MM.1S (cell line): ENCODE results near the gene CRB1.

Experiments used
- DNase-seq: peaks from one replicate; pipeline ENCODE4 v3.0.0-alpha.2; 2015
- H2AFZ ChIP-seq: fragments of 300-600 bp; sonication (generic); 2 replicates; pipeline ENCODE4 v1.6.0; 2016; ENCODE audit warnings: antibody characterized with exemption, low read length
- H3F3A ChIP-seq: fragments of 300-600 bp; sonication (generic); 2 replicates; pipeline ENCODE4 v1.6.1; 2016; ENCODE audit warnings: mild to moderate bottlenecking, antibody characterized with exemption, low read length, moderate library complexity, mixed read lengths; ENCODE audit not compliant: insufficient read depth
- H3K27ac ChIP-seq: fragments of 300-600 bp; sonication (generic); 2 replicates; pipeline ENCODE4 v1.5.1; 2016; ENCODE audit warnings: mild to moderate bottlenecking, low read length
- H3K27me3 ChIP-seq: fragments of 300-600 bp; sonication (generic); replicated peaks from 2 replicates; pipeline ENCODE4 v1.6.0; 2016; ENCODE audit warnings: low read length; ENCODE audit not compliant: insufficient read depth
- H3K36me3 ChIP-seq: fragments of 300-600 bp; sonication (generic); replicated peaks from 2 replicates; pipeline ENCODE4 v1.6.1; 2016; ENCODE audit warnings: mild to moderate bottlenecking, low read length, mixed read lengths; ENCODE audit not compliant: insufficient read depth
- H3K4me1 ChIP-seq: fragments of 300-600 bp; sonication (generic); 2 replicates; pipeline ENCODE4 v1.6.1; 2016; ENCODE audit warnings: low read length, mixed read lengths
- H3K4me2 ChIP-seq: fragments of 300-600 bp; sonication (generic); 2 replicates; pipeline ENCODE4 v1.6.0; 2016; ENCODE audit warnings: low read depth, low read length
- H3K4me3 ChIP-seq: fragments of 300-600 bp; sonication (generic); 2 replicates; pipeline ENCODE4 v1.5.1; 2016; ENCODE audit warnings: low read length, mixed read lengths
- H3K79me2 ChIP-seq: fragments of 300-600 bp; sonication (generic); 2 replicates; pipeline ENCODE4 v1.6.1; 2016; ENCODE audit warnings: mixed run types, low read length, mixed read lengths
- H3K9ac ChIP-seq: fragments of 300-600 bp; sonication (generic); 2 replicates; pipeline ENCODE4 v1.6.1; 2016; ENCODE audit warnings: low read length, mixed read lengths
- H3K9me2 ChIP-seq: fragments of 300-600 bp; sonication (generic); replicated peaks from 2 replicates; pipeline ENCODE4 v1.6.1; 2016; ENCODE audit warnings: mild to moderate bottlenecking, low read length, mixed read lengths; ENCODE audit not compliant: insufficient read depth
- H3K9me3 ChIP-seq: fragments of 300-600 bp; sonication (generic); replicated peaks from 2 replicates; pipeline ENCODE4 v1.6.1; 2016; ENCODE audit warnings: mild to moderate bottlenecking, low read length, mixed read lengths; ENCODE audit not compliant: insufficient read depth
- H4K20me1 ChIP-seq: fragments of 300-600 bp; sonication (generic); 2 replicates; pipeline ENCODE4 v1.6.1; 2016; ENCODE audit warnings: mild to moderate bottlenecking, low read length, moderate library complexity, mixed read lengths; ENCODE audit not compliant: insufficient read depth
- CTCF ChIP-seq: fragments of 300-600 bp; sonication (generic); IDR thresholded peaks from 2 replicates; pipeline ENCODE4 v1.5.1; 2016; ENCODE audit warnings: antibody characterized with exemption, low read length, mixed read lengths
- EZH2 ChIP-seq: fragments of 300-600 bp; sonication (generic); optimal IDR thresholded peaks from 2 replicates; pipeline ENCODE3; 2017; ENCODE audit warnings: low read depth, mild to moderate bottlenecking, antibody characterized with exemption, low read length, mixed read lengths
- EZH2phosphoT487 ChIP-seq: fragments of 300-600 bp; sonication (generic); IDR thresholded peaks from 2 replicates; pipeline ENCODE4 v1.6.1; 2018; ENCODE audit warnings: antibody characterized with exemption, low read length

Gene CRB1

GRCh38 chr1:197465528-197466327 lies 197.7 kb downstream of the CRB1 start:
- Histone ChIP-seq H3F3A (no peaks in the 10 kb centered on the region), H3K36me3 (no peaks in the 10 kb centered on the region), H3K4me2 (no peak overlapping the region), H3K4me3 (no peak overlapping the region), H3K9ac (no peak overlapping the region), H3K4me1 (peaks cover 17% of the 10 kb centered on the region), H3K9me3 (no peaks in the 10 kb centered on the region), H4K20me1 (no peaks in the 10 kb centered on the region), H3K27ac (no peak overlapping the region), H3K9me2 (no peaks in the 10 kb centered on the region), H3K79me2 (no peaks in the 10 kb centered on the region), H2AFZ (peak overlapping the region; percentile 10; the same call in 1 of the 2 replicates), H3K27me3 (no peaks in the 10 kb centered on the region)
- no peak for TF ChIP-seq CTCF
- no peak for TF ChIP-seq EZH2
- no peak for TF ChIP-seq EZH2phosphoT487
- DNase-seq, result peak; percentile 69

- H3K4me1 ChIP-seq, result peaks cover 17% of the 10 kb centered on the region
- no peak overlapping the region for H3K4me2 ChIP-seq
- H3K9me3 ChIP-seq, result no peaks in the 10 kb centered on the region
- H4K20me1 ChIP-seq, result no peaks in the 10 kb centered on the region
- DNase-seq, result no peak
- H3K9ac ChIP-seq, result no peak overlapping the region
- no peak for TF ChIP-seq EZH2
- no peak for TF ChIP-seq EZH2phosphoT487
- TF ChIP-seq CTCF, result no peak
- no peaks in the 10 kb centered on the region for H3K27me3 ChIP-seq
- no peaks in the 10 kb centered on the region for H3K36me3 ChIP-seq
- no peaks in the 10 kb centered on the region for H3K9me2 ChIP-seq
- H3K4me3 ChIP-seq, result no peak overlapping the region
- no peak overlapping the region for H3K27ac ChIP-seq
- no peak overlapping the region for H2AFZ ChIP-seq
- no peaks in the 10 kb centered on the region for H3K79me2 ChIP-seq
- no peaks in the 10 kb centered on the region for H3F3A ChIP-seq
Measured at GRCh38 chr1:197466813-197467212, 198.8 kb downstream of the CRB1 start.

- Histone ChIP-seq H2AFZ (no peak overlapping the region), H3K36me3 (no peaks in the 10 kb centered on the region), H3K9ac (no peak overlapping the region), H3K9me2 (no peaks in the 10 kb centered on the region), H3K79me2 (no peaks in the 10 kb centered on the region), H3K4me1 (peaks cover 13% of the 10 kb centered on the region), H3K9me3 (no peaks in the 10 kb centered on the region), H3F3A (no peaks in the 10 kb centered on the region), H3K4me3 (no peak overlapping the region), H3K4me2 (no peak overlapping the region), H4K20me1 (no peaks in the 10 kb centered on the region), H3K27me3 (no peaks in the 10 kb centered on the region), H3K27ac (no peak overlapping the region)
- no peak for DNase-seq
- TF ChIP-seq CTCF, result no peak
- TF ChIP-seq EZH2, result no peak
- no peak for TF ChIP-seq EZH2phosphoT487
Measured at GRCh38 chr1:197467881-197468280, 199.8 kb downstream of the CRB1 start.
